CD4-positive, alpha-beta T cell treated with Interleukin-21 for 1 hour (primary cell): ENCODE results near the gene TXNDC15.
"Not testable (repeated sequence)": the region's sequence is repeated elsewhere in the genome, so short reads cannot be mapped to it uniquely, and the experiment has no call there.

Source experiments
- DNase-seq: peaks from one replicate; pipeline ENCODE4 v3.0.0-alpha.2; 2020

Gene TXNDC15

DNA sequence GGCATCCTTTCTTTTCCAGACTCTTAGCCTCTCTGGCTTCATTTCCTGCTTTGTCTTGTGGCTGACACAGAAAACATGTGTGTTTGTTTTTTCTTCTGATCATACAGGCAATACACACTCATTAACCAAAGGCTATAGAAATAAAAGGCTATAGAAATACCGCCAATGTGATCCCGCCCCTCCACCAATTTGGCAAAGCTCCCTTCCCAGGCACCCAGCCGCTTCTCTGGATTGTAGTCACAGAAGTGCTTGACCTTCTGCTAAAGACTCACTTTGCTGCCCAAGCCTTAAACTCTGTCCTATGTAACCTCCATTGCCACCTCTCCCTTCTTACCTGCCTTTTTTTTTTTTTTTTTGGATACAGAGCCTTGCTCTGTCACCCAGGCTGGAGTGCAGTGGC is 5.3 kb downstream of the TXNDC15 start:
- no peak for DNase-seq

DNA sequence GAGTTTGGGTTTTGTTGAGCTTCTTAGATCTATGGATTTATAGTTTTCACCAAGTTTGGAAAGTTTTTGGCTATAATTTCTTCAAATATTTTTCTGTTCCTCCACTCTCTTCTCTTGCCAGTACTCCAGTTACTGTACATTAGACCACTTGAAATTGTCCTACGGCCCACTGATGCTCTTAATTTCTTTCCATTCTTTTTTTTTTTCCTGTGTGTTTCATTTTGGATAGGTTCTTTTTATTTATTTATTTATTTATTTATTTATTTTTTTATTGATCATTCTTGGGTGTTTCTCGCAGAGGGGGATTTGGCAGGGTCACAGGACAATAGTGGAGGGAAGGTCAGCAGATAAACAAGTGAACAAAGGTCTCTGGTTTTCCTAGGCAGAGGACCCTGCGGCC is 6.8 kb downstream of the TXNDC15 start:
- not testable (repeated sequence) for DNase-seq

DNA sequence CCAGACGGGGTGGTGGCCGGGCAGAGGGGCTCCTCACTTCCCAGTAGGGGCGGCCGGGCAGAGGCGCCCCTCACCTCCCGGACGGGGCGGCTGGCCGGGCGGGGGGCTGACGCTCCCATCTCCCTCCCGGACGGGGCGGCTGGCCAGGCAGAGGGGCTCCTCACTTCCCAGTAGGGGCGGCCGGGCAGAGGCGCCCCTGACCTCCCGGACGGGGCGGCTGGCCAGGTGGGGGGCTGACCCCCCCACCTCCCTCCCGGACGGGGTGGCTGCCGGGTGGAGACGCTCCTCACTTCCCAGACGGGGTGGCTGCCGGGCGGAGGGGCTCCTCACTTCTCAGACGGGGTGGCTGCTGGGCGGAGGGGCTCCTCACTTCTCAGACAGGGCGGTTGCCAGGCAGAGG is 7.5 kb downstream of the TXNDC15 start:
- DNase-seq, result not testable (repeated sequence)

DNA sequence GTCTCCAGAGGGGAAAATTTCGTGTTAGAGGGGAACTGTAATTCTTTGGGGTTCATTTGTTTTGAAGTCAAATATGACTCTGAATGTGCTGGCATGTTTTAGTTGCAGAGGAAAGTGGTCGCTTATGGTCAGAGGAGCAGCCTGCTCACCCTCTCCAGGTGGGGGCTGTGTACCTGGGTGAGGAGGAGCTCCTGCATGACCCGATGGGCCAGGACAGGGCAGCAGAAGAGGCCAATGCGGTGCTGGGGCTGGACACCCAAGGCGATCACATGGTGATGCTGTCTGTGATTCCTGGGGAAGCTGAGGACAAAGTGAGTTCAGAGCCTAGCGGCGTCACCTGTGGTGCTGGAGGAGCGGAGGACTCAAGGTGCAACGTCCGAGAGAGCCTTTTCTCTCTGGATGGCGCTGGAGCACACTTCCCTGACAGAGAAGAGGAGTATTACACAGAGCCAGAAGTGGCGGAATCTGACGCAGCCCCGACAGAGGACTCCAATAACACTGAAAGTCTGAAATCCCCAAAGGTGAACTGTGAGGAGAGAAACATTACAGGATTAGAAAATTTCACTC is 13.5 kb downstream of the TXNDC15 start:
- DNase-seq, result no peak

GRCh38 chr5:134889335-134889734 is 15.2 kb downstream of the TXNDC15 start:
- DNase-seq, result no peak

GRCh38 chr5:134891473-134891872 is 17.3 kb downstream of the TXNDC15 start:
- DNase-seq, result no peak

DNA sequence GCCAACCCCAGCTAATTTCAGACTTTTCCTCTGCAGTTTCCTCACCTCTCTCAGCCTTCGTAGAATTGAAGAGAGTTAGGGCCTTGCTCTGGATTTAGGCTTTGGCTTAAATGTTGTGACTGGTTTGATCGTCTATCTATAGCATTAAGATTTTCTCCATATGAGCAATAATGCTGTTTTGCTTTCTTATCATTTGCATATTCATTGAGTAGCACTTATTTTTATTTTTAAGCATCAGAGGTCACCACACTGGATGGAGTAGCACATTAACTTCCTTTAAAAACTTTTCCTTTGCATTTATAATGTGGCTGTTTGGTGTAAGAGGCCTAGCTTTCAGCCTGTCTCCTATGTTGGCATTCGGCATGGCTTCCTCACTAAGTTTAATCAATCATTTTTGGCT is 18.1 kb downstream of the TXNDC15 start:
- no peak for DNase-seq

GRCh38 chr5:134892926-134893325 is 18.8 kb downstream of the TXNDC15 start:
- DNase-seq, result no peak

- no peak for DNase-seq
These were observed 19.8 kb downstream of the TXNDC15 start for GRCh38 chr5:134893748-134894505.

DNA sequence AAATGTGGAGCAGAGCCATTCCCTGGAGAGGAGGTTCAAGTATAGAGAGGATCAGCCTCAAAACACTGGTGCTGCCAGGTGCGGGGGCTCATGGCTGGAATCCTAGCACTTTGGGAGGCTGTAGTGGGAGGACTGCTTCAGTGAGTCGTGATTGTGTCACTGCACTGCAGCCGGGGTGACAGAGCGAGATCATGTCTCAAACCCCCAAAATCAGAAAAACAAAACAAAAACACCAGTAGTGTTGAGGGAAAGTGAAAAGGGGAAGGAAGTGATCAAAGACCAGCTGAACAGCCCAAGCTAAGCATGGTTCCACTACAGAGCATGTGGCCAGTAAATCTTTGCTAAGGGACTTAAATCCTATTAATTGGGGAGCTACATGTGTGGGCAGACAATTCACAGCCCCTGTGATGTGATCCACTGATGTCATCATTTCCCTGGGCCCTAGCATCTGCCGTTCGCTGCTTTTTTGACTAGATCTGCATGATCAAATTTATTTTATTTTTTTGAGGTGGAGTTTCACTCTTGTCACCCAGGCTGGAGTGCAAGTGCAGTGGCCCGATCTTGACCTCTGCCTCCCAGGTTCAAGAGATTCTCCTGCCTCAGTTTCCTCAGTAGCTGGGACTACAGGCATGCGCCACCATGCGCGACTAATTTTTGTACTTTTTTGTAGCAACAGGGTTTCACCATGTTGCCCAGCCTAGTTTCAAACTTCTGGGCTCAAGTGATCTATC is 28.1 kb downstream of the TXNDC15 start:
- no peak for DNase-seq

DNA sequence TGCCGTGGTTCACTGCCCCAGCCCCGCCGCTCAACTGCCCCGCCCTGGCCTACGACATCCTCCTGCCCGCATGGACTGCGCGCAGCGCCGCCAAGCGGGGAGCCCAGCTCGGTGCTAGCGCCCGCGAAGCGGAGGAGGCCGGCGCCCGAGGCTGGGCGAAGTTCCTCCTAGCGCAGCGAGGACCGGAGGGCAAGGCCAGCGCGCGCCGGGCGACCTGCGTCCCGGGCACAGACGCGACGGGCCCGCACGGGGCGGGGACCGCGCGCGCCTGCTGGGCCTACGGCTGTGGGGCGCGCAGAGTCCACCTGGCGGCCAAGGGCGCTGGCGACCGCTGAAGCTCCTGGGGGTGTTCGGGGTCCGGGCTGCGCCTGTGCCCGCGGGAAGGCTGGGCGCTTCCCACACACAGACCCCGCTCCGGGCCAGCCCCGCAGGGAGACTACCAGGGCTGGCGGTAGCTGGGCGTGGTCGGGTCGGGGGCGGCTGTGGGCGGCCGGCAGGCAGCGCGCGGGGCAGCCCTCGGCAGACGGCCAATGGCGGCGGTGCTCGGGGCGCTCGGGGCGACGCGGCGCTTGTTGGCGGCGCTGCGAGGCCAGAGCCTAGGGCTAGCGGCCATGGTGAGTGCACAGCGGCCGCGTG is 30.6 kb downstream of the TXNDC15 start, which contains the start of gene PCBD2:
Gene PCBD2, plus strand, starts transcription at position 522 of the 636 bp plus-strand sequence. Its CDS starts 9 bp downstream, at position 531.
- peak; percentile 94 for DNase-seq

DNA sequence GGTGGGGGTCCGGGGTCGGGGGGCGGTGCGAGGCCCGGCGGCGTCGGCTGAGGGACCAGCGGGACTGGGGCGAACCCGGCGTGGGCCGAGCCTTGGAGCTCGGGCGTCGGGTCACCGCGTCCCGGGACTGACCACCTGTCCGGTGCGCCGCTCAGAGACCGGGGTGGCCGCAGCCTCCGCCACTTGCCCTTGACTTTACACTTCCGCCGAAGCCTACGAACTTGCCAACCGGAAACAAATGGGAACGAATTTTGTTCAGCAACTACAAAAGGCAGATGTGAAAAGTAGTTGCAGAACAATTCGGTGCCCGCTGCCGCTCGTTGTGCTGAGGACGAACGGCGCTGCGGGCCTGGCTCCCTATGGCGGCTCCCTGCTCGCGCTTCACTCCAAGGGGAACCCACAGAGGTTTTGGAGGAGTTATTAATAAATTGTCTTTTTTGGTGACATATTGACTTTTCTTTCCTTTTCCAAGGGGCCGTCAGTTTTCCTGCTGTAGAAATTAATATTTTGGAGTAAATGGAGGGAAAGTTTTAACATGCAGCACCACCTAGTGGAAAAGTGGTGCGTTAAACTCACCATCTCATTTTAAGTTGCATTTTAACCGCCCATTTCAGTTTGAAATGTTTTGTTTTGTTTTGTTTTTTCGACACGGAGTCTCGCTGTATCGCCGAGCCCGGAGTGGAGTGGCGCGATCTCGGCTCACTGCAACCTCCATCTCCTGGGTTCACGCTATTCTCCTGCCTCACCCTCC is 31.2 kb downstream of the TXNDC15 start:
- peak; percentile 74 for DNase-seq

GRCh38 chr5:134906811-134907210 is 32.6 kb downstream of the TXNDC15 start:
- no peak for DNase-seq

- not testable (repeated sequence) for DNase-seq
These were observed 36.6 kb downstream of the TXNDC15 start for GRCh38 chr5:134910752-134911151.

DNA sequence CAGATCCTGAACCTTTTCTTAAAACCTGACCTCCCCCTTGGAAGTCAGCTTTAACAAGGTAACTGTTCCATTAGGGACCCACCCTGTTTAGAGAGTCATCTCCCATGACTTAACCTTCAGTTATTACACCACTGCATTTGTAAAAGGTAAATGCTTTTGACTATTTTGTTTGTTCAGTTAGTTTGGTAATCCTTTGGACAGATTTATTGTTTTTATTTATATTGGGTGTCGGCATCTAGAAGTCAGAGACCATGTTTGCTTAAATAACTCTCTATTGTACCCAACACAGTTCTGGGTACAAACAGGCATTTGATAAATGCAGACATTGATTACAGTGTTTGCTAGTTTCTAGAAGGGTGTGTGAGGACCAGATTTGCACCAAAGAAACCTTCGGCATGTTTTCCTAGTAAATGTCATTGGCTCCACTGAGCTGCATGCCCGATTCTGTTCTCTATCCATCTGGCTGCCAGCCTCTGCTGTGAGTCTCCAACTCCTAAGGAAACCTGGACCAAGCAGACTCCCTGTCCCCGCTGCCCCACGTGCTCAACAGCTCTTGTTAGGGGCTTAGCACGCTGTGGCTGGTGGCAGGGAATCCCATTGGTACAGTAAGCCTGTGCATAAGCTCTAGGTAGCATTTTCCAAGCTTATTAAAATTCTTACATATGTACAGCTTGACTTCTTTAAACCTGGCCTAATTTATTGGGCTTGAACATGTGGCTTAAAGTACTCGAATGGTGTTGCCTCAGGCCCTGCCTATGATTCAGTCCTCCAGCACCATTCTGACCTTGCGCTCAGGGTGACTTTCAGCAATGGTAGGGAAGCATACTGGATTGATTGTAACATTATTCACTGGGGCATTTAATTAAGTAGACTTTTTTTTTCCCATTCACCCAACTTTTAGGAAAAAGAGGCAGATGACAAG is 37.4 kb downstream of the TXNDC15 start:
- no peak for DNase-seq

GRCh38 chr5:134913254-134913653 is 39.1 kb downstream of the TXNDC15 start:
- no peak for DNase-seq

- DNase-seq, result no peak
These were observed 39.6 kb downstream of the TXNDC15 start for GRCh38 chr5:134913795-134914194.

- DNase-seq, result no peak
These were observed 43.1 kb downstream of the TXNDC15 start for GRCh38 chr5:134917070-134917815.

DNA sequence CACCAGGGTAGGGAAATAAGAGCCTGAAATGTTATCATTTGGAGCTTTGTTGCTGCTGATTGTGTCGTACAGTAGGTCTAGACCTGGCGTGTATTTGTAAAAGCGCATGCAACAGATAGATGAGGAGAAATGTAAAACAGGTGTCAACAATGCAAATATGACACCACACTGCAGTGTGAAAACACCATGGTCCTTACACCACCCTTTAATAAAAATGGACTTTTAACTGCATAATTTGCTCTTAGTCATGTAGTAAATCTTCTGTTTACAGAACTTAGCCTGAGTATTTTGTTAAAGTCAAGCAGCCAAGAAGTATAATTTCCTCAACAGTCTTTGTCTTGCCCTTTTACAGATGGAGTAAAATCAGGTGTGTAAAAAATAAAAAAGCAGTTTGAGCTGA is 44.7 kb downstream of the TXNDC15 start:
- DNase-seq, result no peak

DNA sequence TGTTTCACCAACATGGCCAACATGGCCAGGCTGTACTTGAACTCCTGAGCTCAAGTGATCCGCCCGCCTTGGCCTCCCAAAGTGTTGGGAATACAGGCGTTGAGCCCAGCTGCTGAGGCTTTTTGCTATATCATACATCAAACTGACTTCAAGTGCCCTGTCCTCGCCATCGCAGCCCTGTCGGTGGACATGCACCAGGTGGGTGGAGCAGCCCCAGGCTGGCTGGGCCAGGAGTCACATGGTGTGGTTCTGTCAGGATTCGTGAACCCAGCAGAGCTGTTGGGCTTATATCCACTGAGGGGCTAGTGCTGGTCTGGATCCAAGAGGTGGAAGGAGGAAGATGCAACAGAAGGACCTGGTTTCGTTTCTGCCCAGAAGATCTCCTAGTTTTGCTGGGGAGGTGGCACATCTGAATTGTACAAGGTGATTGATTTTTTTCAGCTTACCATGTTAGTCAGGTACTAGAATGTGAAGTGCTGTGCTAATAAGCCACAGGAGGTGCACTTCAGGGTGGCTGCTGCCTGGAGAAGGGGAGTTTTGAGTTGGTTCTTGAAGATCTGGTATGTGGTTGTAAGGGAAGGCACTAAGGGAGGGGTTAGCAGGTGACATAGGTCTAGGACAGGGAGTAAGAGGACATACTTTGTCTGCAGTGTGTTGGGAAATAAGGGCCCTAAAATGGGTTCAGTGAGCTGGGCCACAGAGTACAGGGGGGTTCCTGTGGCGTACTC is 46.8 kb downstream of the TXNDC15 start:
- DNase-seq, result no peak
